Lower leg skin (tissue), 3 donors: ENCODE data around the gene TGFBR2.

Experiments used
- POLR2A ChIP-seq, 2 donors: fragments of 450-650 bp; IDR thresholded peaks; one replicate each; pipeline ENCODE4 v1.6.1; 2016 to 2017; ENCODE audit warnings: antibody characterized with exemption in 2 of 2, mild to moderate bottlenecking in 1 of 2, moderate library complexity in 1 of 2
- TF ChIP-seq, protein P1 (sequence below), 3 donors: fragments of 450-650 bp; IDR thresholded peaks; one replicate each; pipeline ENCODE4 v1.5.1; 2016; ENCODE audit warnings: antibody characterized with exemption in 3 of 3, mild to moderate bottlenecking in 3 of 3, moderate library complexity in 2 of 3

DNA sequence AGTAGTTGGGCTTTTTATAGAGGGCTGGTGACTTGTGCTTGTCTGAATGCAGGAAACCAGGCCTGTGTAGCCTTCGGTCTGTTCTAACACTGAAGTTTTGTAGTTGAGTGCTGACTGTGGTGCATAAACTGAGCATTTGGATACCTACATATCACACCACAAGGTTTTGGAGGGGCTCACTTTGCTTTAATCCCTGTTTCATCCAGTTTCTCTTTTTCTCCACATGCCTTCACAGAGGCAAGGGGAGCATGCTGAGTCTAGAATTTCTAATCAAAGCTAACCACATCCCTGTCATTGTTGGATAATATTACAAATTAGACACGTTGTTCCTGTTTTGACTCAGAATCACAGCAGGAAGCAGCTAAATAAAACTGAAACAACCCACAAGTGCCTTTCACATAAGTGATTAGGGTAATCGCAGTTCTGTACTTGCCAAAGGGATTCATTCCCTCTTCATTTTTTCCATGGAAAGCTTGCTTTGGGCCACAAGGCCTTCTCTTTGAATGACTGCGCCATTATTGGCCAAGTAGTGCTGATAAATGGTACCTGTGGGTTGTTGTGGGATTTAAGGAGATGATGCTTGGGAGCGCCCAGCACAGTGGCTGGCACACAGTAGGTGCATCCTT lies 48.9 kb downstream of the TGFBR2 start:
- TF ChIP-seq, protein P1, sequence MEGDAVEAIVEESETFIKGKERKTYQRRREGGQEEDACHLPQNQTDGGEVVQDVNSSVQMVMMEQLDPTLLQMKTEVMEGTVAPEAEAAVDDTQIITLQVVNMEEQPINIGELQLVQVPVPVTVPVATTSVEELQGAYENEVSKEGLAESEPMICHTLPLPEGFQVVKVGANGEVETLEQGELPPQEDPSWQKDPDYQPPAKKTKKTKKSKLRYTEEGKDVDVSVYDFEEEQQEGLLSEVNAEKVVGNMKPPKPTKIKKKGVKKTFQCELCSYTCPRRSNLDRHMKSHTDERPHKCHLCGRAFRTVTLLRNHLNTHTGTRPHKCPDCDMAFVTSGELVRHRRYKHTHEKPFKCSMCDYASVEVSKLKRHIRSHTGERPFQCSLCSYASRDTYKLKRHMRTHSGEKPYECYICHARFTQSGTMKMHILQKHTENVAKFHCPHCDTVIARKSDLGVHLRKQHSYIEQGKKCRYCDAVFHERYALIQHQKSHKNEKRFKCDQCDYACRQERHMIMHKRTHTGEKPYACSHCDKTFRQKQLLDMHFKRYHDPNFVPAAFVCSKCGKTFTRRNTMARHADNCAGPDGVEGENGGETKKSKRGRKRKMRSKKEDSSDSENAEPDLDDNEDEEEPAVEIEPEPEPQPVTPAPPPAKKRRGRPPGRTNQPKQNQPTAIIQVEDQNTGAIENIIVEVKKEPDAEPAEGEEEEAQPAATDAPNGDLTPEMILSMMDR (IDR thresholded peaks at IDR 0.05) = no peak
- no peak for TF ChIP-seq POLR2A (IDR thresholded peaks at IDR 0.05)
